ENCODE data around the gene FAM193B. TPM values are rescaled to one million over a fixed set of nuclear protein-coding genes. Genes with fewer than 3 reads are reported as not detected.

The FAM193B gene
- total and polyA plus RNA-seq, 9 of the 15 experiments (the other 6 are each of a cell fraction or from before 2014, with no cell fraction given) = 4.4 to 76.4 (median 37.3) TPM

GRCh38 chr5:177497292-177498012 lies 56.9 kb downstream of the FAM193B start, which contains the start of gene PDLIM7 (continued):
- no peak for TF ChIP-seq ZC3H8 (IDR thresholded peaks at IDR 0.05)
- peak; percentile 81; the same call in 1 of the 2 replicates for TF ChIP-seq ZNF830 (CRISPR knock-in tag; IDR thresholded peaks at IDR 0.05)
- no peak for TF ChIP-seq ILF3 (IDR thresholded peaks at IDR 0.05; ENCODE audit: borderline replicate concordance)
- 0 out of 2 replicates have a peak, but pooled peaks have one; percentile 11 for TF ChIP-seq CHD2 (IDR thresholded peaks at IDR 0.05; ENCODE audit: low read depth, low read length)
- TF ChIP-seq ZNF174 (CRISPR knock-in tag; IDR thresholded peaks at IDR 0.05) = no peak
- no peak for TF ChIP-seq SAFB (IDR thresholded peaks at IDR 0.05; ENCODE audit: borderline replicate concordance, low read depth, low read length)
- TF ChIP-seq PTRF (tag; IDR thresholded peaks at IDR 0.05) = no peak
- TF ChIP-seq STAT6 (CRISPR knock-in tag; IDR thresholded peaks at IDR 0.05) = no peak
- peak; percentile 81 for TF ChIP-seq PML (IDR thresholded peaks at IDR 0.05; ENCODE audit: low read length)
- TF ChIP-seq FOXA1 (IDR thresholded peaks at IDR 0.05; ENCODE audit: borderline replicate concordance) = no peak
- TF ChIP-seq ZNF778 (CRISPR knock-in tag; IDR thresholded peaks at IDR 0.05) = no peak
- TF ChIP-seq TFAP4 (CRISPR knock-in tag; IDR thresholded peaks at IDR 0.05; ENCODE audit: borderline replicate concordance) = peak; percentile 70
- TF ChIP-seq KLF16 (IDR thresholded peaks at IDR 0.05) = no peak
- TF ChIP-seq C11orf30 (IDR thresholded peaks at IDR 0.05; ENCODE audit: low read depth) = no peak
- TF ChIP-seq RFX7 (CRISPR knock-in tag; IDR thresholded peaks at IDR 0.05) = no peak
- TF ChIP-seq RBM15 (IDR thresholded peaks at IDR 0.05; ENCODE audit: insufficient read depth, low read length) = no peak
- TF ChIP-seq, protein P1, sequence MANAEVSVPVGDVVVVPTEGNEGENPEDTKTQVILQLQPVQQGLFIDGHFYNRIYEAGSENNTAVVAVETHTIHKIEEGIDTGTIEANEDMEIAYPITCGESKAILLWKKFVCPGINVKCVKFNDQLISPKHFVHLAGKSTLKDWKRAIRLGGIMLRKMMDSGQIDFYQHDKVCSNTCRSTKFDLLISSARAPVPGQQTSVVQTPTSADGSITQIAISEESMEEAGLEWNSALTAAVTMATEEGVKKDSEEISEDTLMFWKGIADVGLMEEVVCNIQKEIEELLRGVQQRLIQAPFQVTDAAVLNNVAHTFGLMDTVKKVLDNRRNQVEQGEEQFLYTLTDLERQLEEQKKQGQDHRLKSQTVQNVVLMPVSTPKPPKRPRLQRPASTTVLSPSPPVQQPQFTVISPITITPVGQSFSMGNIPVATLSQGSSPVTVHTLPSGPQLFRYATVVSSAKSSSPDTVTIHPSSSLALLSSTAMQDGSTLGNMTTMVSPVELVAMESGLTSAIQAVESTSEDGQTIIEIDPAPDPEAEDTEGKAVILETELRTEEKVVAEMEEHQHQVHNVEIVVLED (CRISPR knock-in tag; IDR thresholded peaks at IDR 0.05) = no peak; the same call in 1 of the 2 replicates
- TF ChIP-seq SRSF9 (IDR thresholded peaks at IDR 0.05; ENCODE audit: borderline replicate concordance, low read depth, low read length) = no peak
- TF ChIP-seq SMARCB1 (IDR thresholded peaks at IDR 0.05; ENCODE audit: insufficient read length, low read depth) = no peak
- peak; percentile 22 to 41 for TF ChIP-seq MNT (conservative IDR thresholded peaks at IDR 0.05)
- TF ChIP-seq U2AF2 (optimal IDR thresholded peaks at IDR 0.05; ENCODE audit: low read depth, low read length) = no peak
- no peak for TF ChIP-seq ZEB2 (IDR thresholded peaks at IDR 0.05)
- TF ChIP-seq, protein P2, sequence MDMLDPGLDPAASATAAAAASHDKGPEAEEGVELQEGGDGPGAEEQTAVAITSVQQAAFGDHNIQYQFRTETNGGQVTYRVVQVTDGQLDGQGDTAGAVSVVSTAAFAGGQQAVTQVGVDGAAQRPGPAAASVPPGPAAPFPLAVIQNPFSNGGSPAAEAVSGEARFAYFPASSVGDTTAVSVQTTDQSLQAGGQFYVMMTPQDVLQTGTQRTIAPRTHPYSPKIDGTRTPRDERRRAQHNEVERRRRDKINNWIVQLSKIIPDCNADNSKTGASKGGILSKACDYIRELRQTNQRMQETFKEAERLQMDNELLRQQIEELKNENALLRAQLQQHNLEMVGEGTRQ (CRISPR knock-in tag; IDR thresholded peaks at IDR 0.05) = no peak

All from K562 (cell line).